ENCODE measurements around the gene UTP25. TPM values are rescaled to one million over a fixed set of nuclear protein-coding genes. Genes with fewer than 3 reads are reported as not detected.
"Not testable (repeated sequence)": the region's sequence is repeated elsewhere in the genome, so short reads cannot be mapped to it uniquely, and the experiment has no call there.

UTP25 gene
- total RNA-seq, 1 donor from 2014 or later: 4.6 TPM

DNA sequence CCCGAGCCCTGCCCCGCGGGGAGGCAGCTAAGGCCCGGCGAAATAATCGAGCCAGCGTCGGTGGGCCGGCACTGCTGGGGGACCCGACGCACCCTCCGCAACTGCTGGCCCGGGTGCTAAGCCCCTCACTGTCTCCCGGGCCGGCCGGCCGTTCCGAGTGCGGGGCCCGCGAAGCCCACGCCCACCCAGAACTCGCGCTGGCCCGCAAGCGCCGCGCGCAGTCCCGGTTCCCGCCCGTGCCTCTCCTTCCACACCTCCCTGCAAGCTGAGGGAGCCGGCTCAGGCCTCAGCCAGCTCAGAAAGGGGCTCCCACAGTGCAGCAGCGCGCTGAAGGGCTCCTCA lies 61.3 kb downstream of the UTP25 start:
- Mint-ChIP-seq H3K27ac (ENCODE audit: unreplicated experiment) (no peak overlapping the region), H3K36me3 (ENCODE audit: low read depth, unreplicated experiment) (no peaks in the 10 kb centered on the region), H3K4me1 (ENCODE audit: unreplicated experiment) (peaks cover 11% of the 10 kb centered on the region), H3K4me3 (ENCODE audit: unreplicated experiment) (no peak overlapping the region), H3K9me3 (ENCODE audit: unreplicated experiment) (no peaks in the 10 kb centered on the region), H3K27me3 (ENCODE audit: unreplicated experiment) (peaks cover 1% of the 10 kb centered on the region)
- DNase-seq (ENCODE audit: low spot score): no peak
- no peak for TF ChIP-seq CTCF (IDR thresholded peaks at IDR 0.05; ENCODE audit: unreplicated experiment)

DNA sequence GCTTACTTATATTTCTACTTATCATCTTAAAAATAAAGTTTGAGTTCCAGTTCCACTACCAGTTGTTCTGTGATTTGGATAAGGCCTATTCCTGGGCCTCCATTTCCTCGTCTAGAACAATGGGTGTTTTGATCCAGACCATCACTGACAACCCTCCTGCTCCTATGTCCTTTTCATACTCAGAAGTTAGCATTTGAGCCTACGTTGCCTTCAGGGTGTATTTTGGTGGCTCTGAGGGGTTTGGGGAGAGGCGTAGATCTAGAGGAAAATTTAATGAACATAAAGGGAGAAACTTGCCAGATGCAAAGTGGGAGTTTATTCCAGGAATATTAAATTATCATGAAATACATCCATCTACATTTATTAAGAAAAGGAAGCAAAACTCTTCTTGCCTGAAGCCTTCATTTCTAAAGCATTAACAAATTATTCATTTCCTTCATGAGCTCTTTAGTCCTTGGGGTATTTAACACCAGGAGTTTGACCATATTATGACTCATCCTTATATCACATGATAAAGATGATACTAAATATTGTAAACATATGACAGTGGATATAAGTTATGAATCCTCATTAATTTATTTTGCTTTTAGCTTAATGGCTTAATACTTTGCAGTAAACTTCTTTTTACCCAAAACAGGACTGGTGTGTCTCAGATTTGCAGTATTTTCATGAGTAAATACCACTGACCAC lies 63.0 kb downstream of the UTP25 start:
- Mint-ChIP-seq H3K4me3 (ENCODE audit: unreplicated experiment) (no peak overlapping the region), H3K9me3 (ENCODE audit: unreplicated experiment) (no peaks in the 10 kb centered on the region), H3K4me1 (ENCODE audit: unreplicated experiment) (peaks cover 21% of the 10 kb centered on the region), H3K36me3 (ENCODE audit: low read depth, unreplicated experiment) (no peaks in the 10 kb centered on the region), H3K27ac (ENCODE audit: unreplicated experiment) (no peak overlapping the region), H3K27me3 (ENCODE audit: unreplicated experiment) (peaks cover 1% of the 10 kb centered on the region)
- DNase-seq (ENCODE audit: low spot score): no peak
- no peak for TF ChIP-seq CTCF (IDR thresholded peaks at IDR 0.05; ENCODE audit: unreplicated experiment)

DNA sequence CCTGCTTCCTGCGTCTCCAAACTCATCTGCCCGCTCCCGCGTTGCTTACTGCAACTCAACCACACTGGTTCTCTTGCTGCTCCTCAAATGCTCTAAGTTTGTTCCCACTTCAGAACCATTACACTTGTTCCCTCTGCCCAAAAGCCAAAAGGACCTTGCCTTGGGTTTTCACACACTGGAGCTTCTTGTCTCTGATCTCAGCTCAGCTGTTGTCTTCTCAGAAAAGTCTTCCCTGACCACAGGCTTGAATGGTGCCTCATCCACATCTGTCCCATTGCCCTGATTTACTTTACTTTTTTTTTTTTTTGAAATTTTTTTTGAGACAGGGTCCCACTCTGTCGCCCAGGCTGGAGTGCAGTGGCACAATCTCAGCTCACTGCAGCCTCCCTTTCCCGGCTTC lies 66.0 kb downstream of the UTP25 start:
- no peak overlapping the region for H3K27ac Mint-ChIP-seq (ENCODE audit: unreplicated experiment)
- H3K4me1 Mint-ChIP-seq (ENCODE audit: unreplicated experiment): peaks cover 25% of the 10 kb centered on the region
- H3K4me3 Mint-ChIP-seq (ENCODE audit: unreplicated experiment): peak overlapping the region; percentile 40
- H3K36me3 Mint-ChIP-seq (ENCODE audit: low read depth, unreplicated experiment): no peaks in the 10 kb centered on the region
- no peaks in the 10 kb centered on the region for H3K27me3 Mint-ChIP-seq (ENCODE audit: unreplicated experiment)
- no peak for TF ChIP-seq CTCF (IDR thresholded peaks at IDR 0.05; ENCODE audit: unreplicated experiment)
- H3K9me3 Mint-ChIP-seq (ENCODE audit: unreplicated experiment): no peaks in the 10 kb centered on the region
- DNase-seq (ENCODE audit: low spot score): no peak

- H3K4me3 Mint-ChIP-seq (ENCODE audit: unreplicated experiment): no peak overlapping the region
- TF ChIP-seq CTCF (IDR thresholded peaks at IDR 0.05; ENCODE audit: unreplicated experiment): no peak
- H3K4me1 Mint-ChIP-seq (ENCODE audit: unreplicated experiment): peaks cover 24% of the 10 kb centered on the region
- H3K27ac Mint-ChIP-seq (ENCODE audit: unreplicated experiment): peak overlapping the region; percentile 66
- no peak for DNase-seq (ENCODE audit: low spot score)
- no peaks in the 10 kb centered on the region for H3K27me3 Mint-ChIP-seq (ENCODE audit: unreplicated experiment)
- H3K36me3 Mint-ChIP-seq (ENCODE audit: low read depth, unreplicated experiment): no peaks in the 10 kb centered on the region
- no peaks in the 10 kb centered on the region for H3K9me3 Mint-ChIP-seq (ENCODE audit: unreplicated experiment)
These were observed 67.9 kb downstream of the UTP25 start for GRCh38 chr1:209895709-209896108.

DNA sequence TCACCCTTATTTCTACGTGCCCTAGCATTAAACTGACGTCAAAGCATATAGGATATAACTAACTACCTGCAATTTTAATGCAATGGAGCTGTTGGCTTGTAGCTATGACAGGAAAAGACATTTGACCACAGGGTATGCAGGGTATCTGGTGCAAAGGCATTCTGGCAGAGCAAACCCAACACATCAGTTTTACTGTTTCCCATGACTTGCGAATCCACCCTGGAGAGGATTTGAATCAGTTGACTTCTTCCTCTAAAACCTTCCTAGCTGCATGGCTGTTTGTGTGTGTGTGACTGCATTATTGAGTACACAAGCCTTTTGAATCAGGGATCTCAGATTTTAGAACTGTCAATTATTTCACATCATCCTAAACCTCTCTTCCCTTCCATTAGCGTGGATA lies 68.6 kb downstream of the UTP25 start:
- H3K27ac Mint-ChIP-seq (ENCODE audit: unreplicated experiment): peak overlapping the region; percentile 66
- H3K4me1 Mint-ChIP-seq (ENCODE audit: unreplicated experiment): peaks cover 27% of the 10 kb centered on the region
- no peak for TF ChIP-seq CTCF (IDR thresholded peaks at IDR 0.05; ENCODE audit: unreplicated experiment)
- H3K4me3 Mint-ChIP-seq (ENCODE audit: unreplicated experiment): no peak overlapping the region
- DNase-seq (ENCODE audit: low spot score): no peak
- H3K9me3 Mint-ChIP-seq (ENCODE audit: unreplicated experiment): no peaks in the 10 kb centered on the region
- H3K27me3 Mint-ChIP-seq (ENCODE audit: unreplicated experiment): no peaks in the 10 kb centered on the region
- no peaks in the 10 kb centered on the region for H3K36me3 Mint-ChIP-seq (ENCODE audit: low read depth, unreplicated experiment)

GRCh38 chr1:209898271-209898670 lies 70.5 kb downstream of the UTP25 start:
- not testable (repeated sequence) for H3K36me3 Mint-ChIP-seq (ENCODE audit: low read depth, unreplicated experiment); DNase-seq (ENCODE audit: low spot score); H3K27ac Mint-ChIP-seq (ENCODE audit: unreplicated experiment); H3K4me3 Mint-ChIP-seq (ENCODE audit: unreplicated experiment); H3K27me3 Mint-ChIP-seq (ENCODE audit: unreplicated experiment); H3K9me3 Mint-ChIP-seq (ENCODE audit: unreplicated experiment)
- peaks cover 38% of the 10 kb centered on the region for H3K4me1 Mint-ChIP-seq (ENCODE audit: unreplicated experiment)

- not testable (repeated sequence) for H3K27me3 Mint-ChIP-seq (ENCODE audit: unreplicated experiment); DNase-seq (ENCODE audit: low spot score); H3K27ac Mint-ChIP-seq (ENCODE audit: unreplicated experiment); H3K4me3 Mint-ChIP-seq (ENCODE audit: unreplicated experiment); H3K9me3 Mint-ChIP-seq (ENCODE audit: unreplicated experiment); H3K36me3 Mint-ChIP-seq (ENCODE audit: low read depth, unreplicated experiment)
- H3K4me1 Mint-ChIP-seq (ENCODE audit: unreplicated experiment): peaks cover 35% of the 10 kb centered on the region
These were observed 71.1 kb downstream of the UTP25 start for GRCh38 chr1:209898851-209899250.
